ENCODE measurements around the gene ARMH4.

Gene ARMH4

GRCh38 chr14:58152014-58152857 is at the start of gene ARMH4:
TSS of gene ARMH4 (minus strand) at chr14:58152213. CDS start at chr14:58139358, 12,855 bp downstream.
- H3K9ac ChIP-seq (ENCODE audit: low read length) = peak within 1 kb of the TSS; percentile 64
- H3K9me3 ChIP-seq (ENCODE audit: control insufficient read depth, low read depth, low read length) = no peaks in the 10 kb centered on the region
- no peak within 1 kb of the TSS for H3K27ac ChIP-seq (ENCODE audit: low read length)
- H3K27me3 ChIP-seq (ENCODE audit: control insufficient read depth, insufficient read depth, low read length) = peaks cover 37% of the 10 kb centered on the region
- H3K36me3 ChIP-seq (ENCODE audit: control insufficient read depth, low read depth, low read length) = no peaks in the 10 kb centered on the region
- peak within 1 kb of the TSS; percentile 76 for H3K4me3 ChIP-seq (ENCODE audit: low read length)
- peaks cover 33% of the 10 kb centered on the region for H3K4me1 ChIP-seq (ENCODE audit: control insufficient read depth, low read depth, low read length)

- H3K36me3 ChIP-seq (ENCODE audit: control insufficient read depth, low read depth, low read length) = no peaks in the 10 kb centered on the region
- no peak overlapping the region for H3K27ac ChIP-seq (ENCODE audit: low read length)
- H3K9ac ChIP-seq (ENCODE audit: low read length) = peak overlapping the region; percentile 86
- H3K4me1 ChIP-seq (ENCODE audit: control insufficient read depth, low read depth, low read length) = peaks cover 3% of the 10 kb centered on the region
- H3K27me3 ChIP-seq (ENCODE audit: control insufficient read depth, insufficient read depth, low read length) = no peaks in the 10 kb centered on the region
- H3K4me3 ChIP-seq (ENCODE audit: low read length) = peak overlapping the region; percentile 92
- H3K9me3 ChIP-seq (ENCODE audit: control insufficient read depth, low read depth, low read length) = no peaks in the 10 kb centered on the region
These were observed 48.8 kb upstream of the ARMH4 start for GRCh38 chr14:58200846-58201245.

GRCh38 chr14:58200480-58200841 is 48.4 kb upstream of the ARMH4 start:
- Histone ChIP-seq H3K27ac (ENCODE audit: low read length) (no peak overlapping the region), H3K4me3 (ENCODE audit: low read length) (peak overlapping the region; percentile 92)

GRCh38 chr14:58199726-58200479 is 47.9 kb upstream of the ARMH4 start, which contains the start of gene ACTR10:
TSS of gene ACTR10 (plus strand) at chr14:58200149. CDS start at chr14:58200218, 69 bp downstream.
- H3K4me3 ChIP-seq (ENCODE audit: low read length) = peak within 1 kb of the TSS; percentile 92
- H3K27ac ChIP-seq (ENCODE audit: low read length) = no peak within 1 kb of the TSS
- no peaks in the 10 kb centered on the region for H3K9me3 ChIP-seq (ENCODE audit: control insufficient read depth, low read depth, low read length)
- peaks cover 3% of the 10 kb centered on the region for H3K4me1 ChIP-seq (ENCODE audit: control insufficient read depth, low read depth, low read length)
- H3K9ac ChIP-seq (ENCODE audit: low read length) = peak within 1 kb of the TSS; percentile 86
- no peaks in the 10 kb centered on the region for H3K27me3 ChIP-seq (ENCODE audit: control insufficient read depth, insufficient read depth, low read length)
- no peaks in the 10 kb centered on the region for H3K36me3 ChIP-seq (ENCODE audit: control insufficient read depth, low read depth, low read length)

More at GRCh38 chr14:58200480-58200841, 48.4 kb upstream of the ARMH4 start:
- H3K36me3 ChIP-seq (ENCODE audit: control insufficient read depth, low read depth, low read length) = no peaks in the 10 kb centered on the region
- H3K27me3 ChIP-seq (ENCODE audit: control insufficient read depth, insufficient read depth, low read length) = no peaks in the 10 kb centered on the region
- H3K9ac ChIP-seq (ENCODE audit: low read length) = peak overlapping the region; percentile 86
- H3K9me3 ChIP-seq (ENCODE audit: control insufficient read depth, low read depth, low read length) = no peaks in the 10 kb centered on the region
- peaks cover 3% of the 10 kb centered on the region for H3K4me1 ChIP-seq (ENCODE audit: control insufficient read depth, low read depth, low read length)

- Histone ChIP-seq H3K4me3 (ENCODE audit: low read length) (no peak overlapping the region), H3K27me3 (ENCODE audit: control insufficient read depth, insufficient read depth, low read length) (no peaks in the 10 kb centered on the region), H3K4me1 (ENCODE audit: control insufficient read depth, low read depth, low read length) (peaks cover 3% of the 10 kb centered on the region), H3K9me3 (ENCODE audit: control insufficient read depth, low read depth, low read length) (no peaks in the 10 kb centered on the region), H3K36me3 (ENCODE audit: control insufficient read depth, low read depth, low read length) (no peaks in the 10 kb centered on the region), H3K27ac (ENCODE audit: low read length) (no peak overlapping the region), H3K9ac (ENCODE audit: low read length) (no peak overlapping the region)
These were observed 46.1 kb upstream of the ARMH4 start for GRCh38 chr14:58198086-58198485.

GRCh38 chr14:58196198-58196597 is 44.2 kb upstream of the ARMH4 start:
- H3K36me3 ChIP-seq (ENCODE audit: control insufficient read depth, low read depth, low read length) = no peaks in the 10 kb centered on the region
- no peak overlapping the region for H3K9ac ChIP-seq (ENCODE audit: low read length)
- H3K27me3 ChIP-seq (ENCODE audit: control insufficient read depth, insufficient read depth, low read length) = no peaks in the 10 kb centered on the region
- peaks cover 3% of the 10 kb centered on the region for H3K4me1 ChIP-seq (ENCODE audit: control insufficient read depth, low read depth, low read length)
- H3K4me3 ChIP-seq (ENCODE audit: low read length) = no peak overlapping the region
- no peaks in the 10 kb centered on the region for H3K9me3 ChIP-seq (ENCODE audit: control insufficient read depth, low read depth, low read length)
- H3K27ac ChIP-seq (ENCODE audit: low read length) = no peak overlapping the region

- Histone ChIP-seq H3K9me3 (ENCODE audit: control insufficient read depth, low read depth, low read length) (no peaks in the 10 kb centered on the region), H3K36me3 (ENCODE audit: control insufficient read depth, low read depth, low read length) (no peaks in the 10 kb centered on the region), H3K4me1 (ENCODE audit: control insufficient read depth, low read depth, low read length) (no peaks in the 10 kb centered on the region), H3K4me3 (ENCODE audit: low read length) (no peak overlapping the region), H3K27ac (ENCODE audit: low read length) (no peak overlapping the region), H3K9ac (ENCODE audit: low read length) (no peak overlapping the region), H3K27me3 (ENCODE audit: control insufficient read depth, insufficient read depth, low read length) (no peaks in the 10 kb centered on the region)
These were observed 41.5 kb upstream of the ARMH4 start for GRCh38 chr14:58193542-58193941.

GRCh38 chr14:58191763-58192601 is 40.0 kb upstream of the ARMH4 start:
- Histone ChIP-seq H3K27me3 (ENCODE audit: control insufficient read depth, insufficient read depth, low read length) (no peaks in the 10 kb centered on the region), H3K4me3 (ENCODE audit: low read length) (no peak overlapping the region), H3K9me3 (ENCODE audit: control insufficient read depth, low read depth, low read length) (no peaks in the 10 kb centered on the region), H3K36me3 (ENCODE audit: control insufficient read depth, low read depth, low read length) (no peaks in the 10 kb centered on the region), H3K27ac (ENCODE audit: low read length) (no peak overlapping the region), H3K9ac (ENCODE audit: low read length) (no peak overlapping the region), H3K4me1 (ENCODE audit: control insufficient read depth, low read depth, low read length) (no peaks in the 10 kb centered on the region)

- H3K4me1 ChIP-seq (ENCODE audit: control insufficient read depth, low read depth, low read length) = no peaks in the 10 kb centered on the region
- no peak overlapping the region for H3K9ac ChIP-seq (ENCODE audit: low read length)
- H3K27me3 ChIP-seq (ENCODE audit: control insufficient read depth, insufficient read depth, low read length) = no peaks in the 10 kb centered on the region
- no peak overlapping the region for H3K4me3 ChIP-seq (ENCODE audit: low read length)
- no peak overlapping the region for H3K27ac ChIP-seq (ENCODE audit: low read length)
- no peaks in the 10 kb centered on the region for H3K36me3 ChIP-seq (ENCODE audit: control insufficient read depth, low read depth, low read length)
- H3K9me3 ChIP-seq (ENCODE audit: control insufficient read depth, low read depth, low read length) = no peaks in the 10 kb centered on the region
These were observed 37.2 kb upstream of the ARMH4 start for GRCh38 chr14:58189176-58189575.

- H3K4me3 ChIP-seq (ENCODE audit: low read length) = no peak overlapping the region
- no peaks in the 10 kb centered on the region for H3K36me3 ChIP-seq (ENCODE audit: control insufficient read depth, low read depth, low read length)
- H3K4me1 ChIP-seq (ENCODE audit: control insufficient read depth, low read depth, low read length) = no peaks in the 10 kb centered on the region
- no peaks in the 10 kb centered on the region for H3K27me3 ChIP-seq (ENCODE audit: control insufficient read depth, insufficient read depth, low read length)
- no peak overlapping the region for H3K27ac ChIP-seq (ENCODE audit: low read length)
- no peak overlapping the region for H3K9ac ChIP-seq (ENCODE audit: low read length)
- H3K9me3 ChIP-seq (ENCODE audit: control insufficient read depth, low read depth, low read length) = no peaks in the 10 kb centered on the region
These were observed 25.1 kb upstream of the ARMH4 start for GRCh38 chr14:58177125-58177524.

- Histone ChIP-seq H3K9me3 (ENCODE audit: control insufficient read depth, low read depth, low read length) (no peaks in the 10 kb centered on the region), H3K27ac (ENCODE audit: low read length) (peak overlapping the region; percentile 17), H3K27me3 (ENCODE audit: control insufficient read depth, insufficient read depth, low read length) (no peaks in the 10 kb centered on the region), H3K4me1 (ENCODE audit: control insufficient read depth, low read depth, low read length) (peaks cover 9% of the 10 kb centered on the region), H3K9ac (ENCODE audit: low read length) (peak overlapping the region; percentile 6), H3K4me3 (ENCODE audit: low read length) (no peak overlapping the region), H3K36me3 (ENCODE audit: control insufficient read depth, low read depth, low read length) (no peaks in the 10 kb centered on the region)
These were observed 19.1 kb upstream of the ARMH4 start for GRCh38 chr14:58171090-58171489.
